ENCODE results near the gene HEYL.

GRCh38 chr1:39615086-39615673 lies 24.3 kb downstream of the HEYL start:
- TF ChIP-seq CTCF (IDR thresholded peaks at IDR 0.05) (no peak), POLR2A (IDR thresholded peaks at IDR 0.05) (no peak)

Measured in thyroid gland (tissue), 4 donors.